GM18526 (cell line): ENCODE measurements around the gene DISC1.

Experiments used
- POLR2A ChIP-seq: IDR thresholded peaks from 3 replicates; pipeline ENCODE4 v1.6.1; 2011; ENCODE audit not compliant: insufficient read length; ENCODE audit errors: extremely low read depth

DISC1 gene

GRCh38 chr1:231934797-231935196 is 308.2 kb downstream of the DISC1 start:
- TF ChIP-seq POLR2A = no peak

GRCh38 chr1:231935856-231936255 is 309.3 kb downstream of the DISC1 start:
- TF ChIP-seq POLR2A = no peak

- no peak for TF ChIP-seq POLR2A
Measured at GRCh38 chr1:231936983-231937775, 310.6 kb downstream of the DISC1 start.

- no peak for TF ChIP-seq POLR2A
Measured at GRCh38 chr1:231938211-231938610, 311.6 kb downstream of the DISC1 start.

- no peak for TF ChIP-seq POLR2A
Measured at GRCh38 chr1:231938711-231939110, 312.1 kb downstream of the DISC1 start.

- TF ChIP-seq POLR2A = no peak
Measured at GRCh38 chr1:231939118-231939517, 312.5 kb downstream of the DISC1 start.

- TF ChIP-seq POLR2A = no peak
Measured at GRCh38 chr1:231940116-231940515, 313.5 kb downstream of the DISC1 start.

GRCh38 chr1:231940701-231941100 is 314.1 kb downstream of the DISC1 start:
- TF ChIP-seq POLR2A = no peak

- TF ChIP-seq POLR2A = no peak
Measured at GRCh38 chr1:231943084-231943483, 316.5 kb downstream of the DISC1 start.

- no peak for TF ChIP-seq POLR2A
Measured at GRCh38 chr1:231949277-231950091, 322.9 kb downstream of the DISC1 start.

- no peak for TF ChIP-seq POLR2A
Measured at GRCh38 chr1:231950331-231951128, 323.9 kb downstream of the DISC1 start.

- no peak for TF ChIP-seq POLR2A
Measured at GRCh38 chr1:231951374-231951773, 324.8 kb downstream of the DISC1 start.

- no peak for TF ChIP-seq POLR2A
Measured at GRCh38 chr1:231952154-231952553, 325.6 kb downstream of the DISC1 start.

GRCh38 chr1:231953660-231954059 is 327.1 kb downstream of the DISC1 start:
- no peak for TF ChIP-seq POLR2A

GRCh38 chr1:231954751-231955150 is 328.2 kb downstream of the DISC1 start:
- no peak for TF ChIP-seq POLR2A
